IgD-negative memory B cell (primary cell): Measurements from ENCODE around the gene HOMER2. TPM values are rescaled to one million over a fixed set of nuclear protein-coding genes. Genes with fewer than 3 reads are reported as not detected.
"Not testable (repeated sequence)": the region's sequence is repeated elsewhere in the genome, so short reads cannot be mapped to it uniquely, and the experiment has no call there.

ENCODE experiments used
- H3K27ac Mint-ChIP-seq, 3 donors: one replicate each; pipeline ENCODE4 v1.8.0; 2020 to 2022; ENCODE audit warnings: mild to moderate bottlenecking in 3 of 3, mixed read lengths in 3 of 3, moderate library complexity in 1 of 3
- H3K27me3 Mint-ChIP-seq: one replicate; pipeline ENCODE4 v1.8.0; 2021; ENCODE audit warnings: mixed read lengths
- H3K36me3 Mint-ChIP-seq: one replicate; pipeline ENCODE4 v1.8.0; 2020; ENCODE audit warnings: mild to moderate bottlenecking, mixed read lengths
- H3K4me1 Mint-ChIP-seq, 3 donors: one replicate each; pipeline ENCODE4 v1.8.0; 2020 to 2022; ENCODE audit warnings: mixed read lengths in 3 of 3, mild to moderate bottlenecking in 1 of 3
- H3K4me3 Mint-ChIP-seq, 4 donors: one replicate each; pipeline ENCODE4 v1.8.0; 2020 to 2022; ENCODE audit warnings: mild to moderate bottlenecking in 4 of 4, mixed read lengths in 4 of 4, moderate library complexity in 3 of 4
- H3K9me3 Mint-ChIP-seq, 3 donors: one replicate each; pipeline ENCODE4 v1.8.0; 2020 to 2021; ENCODE audit warnings: mixed read lengths in 3 of 3, mild to moderate bottlenecking in 1 of 3
- polyA plus RNA-seq: library from polyadenylated mRNA; unstranded; fragments of 300-500 nt; fragmentation: Illumina TruSeq; gene quantifications from one replicate; pipeline ENCODE4 v1.2.3, GENCODE V29; 2021

HOMER2 gene
- polyA plus RNA-seq, 1 donor from 2014 or later, result 2.7 TPM

DNA sequence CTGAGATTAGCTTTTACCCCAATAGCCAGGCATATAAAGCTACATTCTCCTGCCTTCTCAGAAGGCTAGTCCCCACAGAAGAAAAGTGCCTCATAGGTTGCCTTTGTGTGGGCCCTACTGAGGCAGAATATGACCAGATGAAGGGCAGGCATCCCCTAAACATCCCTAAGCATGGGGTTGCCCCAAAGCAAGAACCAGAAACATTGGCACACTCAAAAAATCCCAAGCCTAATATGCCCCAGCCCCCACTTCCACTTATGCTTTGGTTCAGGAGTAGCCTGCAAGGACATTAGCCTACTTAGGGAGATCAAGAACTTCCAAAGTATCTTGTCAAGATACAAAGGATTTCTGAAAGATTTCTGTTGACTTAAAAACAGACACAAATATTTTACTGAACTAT is 113.4 kb downstream of the HOMER2 start:
- no peak overlapping the region for H3K4me3 Mint-ChIP-seq
- H3K36me3 Mint-ChIP-seq, result peaks cover 12% of the 10 kb centered on the region
- H3K27ac Mint-ChIP-seq, result no peak overlapping the region
- H3K9me3 Mint-ChIP-seq, result peaks cover 0 to 3% (median 0%) of the 10 kb centered on the region in 3 donors
- H3K27me3 Mint-ChIP-seq, result no peaks in the 10 kb centered on the region
- peaks cover 3 to 13% (median 7%) of the 10 kb centered on the region in 3 donors for H3K4me1 Mint-ChIP-seq

GRCh38 chr15:82838096-82838735 is 114.3 kb downstream of the HOMER2 start:
- no peak overlapping the region for H3K4me3 Mint-ChIP-seq
- H3K36me3 Mint-ChIP-seq, result peaks cover 13% of the 10 kb centered on the region
- peaks cover 2 to 7% (median 3%) of the 10 kb centered on the region in 3 donors for H3K4me1 Mint-ChIP-seq
- no peaks in the 10 kb centered on the region for H3K27me3 Mint-ChIP-seq
- no peak overlapping the region for H3K27ac Mint-ChIP-seq
- peaks cover 0 to 3% (median 0%) of the 10 kb centered on the region in 3 donors for H3K9me3 Mint-ChIP-seq

- no peak overlapping the region for H3K4me3 Mint-ChIP-seq
- no peak overlapping the region for H3K27ac Mint-ChIP-seq
- peaks cover 0 to 3% (median 0%) of the 10 kb centered on the region in 3 donors for H3K9me3 Mint-ChIP-seq
- peaks cover 0 to 5% (median 2%) of the 10 kb centered on the region in 3 donors for H3K4me1 Mint-ChIP-seq
- peaks cover 13% of the 10 kb centered on the region for H3K36me3 Mint-ChIP-seq
- H3K27me3 Mint-ChIP-seq, result no peaks in the 10 kb centered on the region
These were observed 117.1 kb downstream of the HOMER2 start for GRCh38 chr15:82835391-82835917.

GRCh38 chr15:82833362-82833682 is 119.2 kb downstream of the HOMER2 start:
- H3K27me3 Mint-ChIP-seq, result no peaks in the 10 kb centered on the region
- peaks cover 0 to 3% (median 0%) of the 10 kb centered on the region in 3 donors for H3K9me3 Mint-ChIP-seq
- peak overlapping the region in 2 of 3 donors; percentile 32 to 66 for H3K27ac Mint-ChIP-seq
- peaks cover 11% of the 10 kb centered on the region for H3K36me3 Mint-ChIP-seq
- H3K4me1 Mint-ChIP-seq, result peaks cover 0 to 5% (median 2%) of the 10 kb centered on the region in 3 donors
- H3K4me3 Mint-ChIP-seq, result no peak overlapping the region

- Mint-ChIP-seq H3K4me3 (no peak overlapping the region), H3K36me3 (peaks cover 9% of the 10 kb centered on the region), H3K27ac (peak overlapping the region; percentile 0 to 66 (median 32)), H3K9me3 (peaks cover 0 to 1% (median 0%) of the 10 kb centered on the region in 3 donors), H3K4me1 (peaks cover 0 to 2% (median 2%) of the 10 kb centered on the region in 3 donors), H3K27me3 (no peaks in the 10 kb centered on the region)
These were observed 119.7 kb downstream of the HOMER2 start for GRCh38 chr15:82832601-82833361.

GRCh38 chr15:82831894-82832600 is 120.5 kb downstream of the HOMER2 start:
- Mint-ChIP-seq H3K9me3 (no peaks in the 10 kb centered on the region), H3K4me3 (no peak overlapping the region), H3K27ac (peak overlapping the region in 1 of 3 donors; percentile 0), H3K36me3 (peaks cover 9% of the 10 kb centered on the region), H3K4me1 (peaks cover 0 to 2% (median 2%) of the 10 kb centered on the region in 3 donors), H3K27me3 (no peaks in the 10 kb centered on the region)

DNA sequence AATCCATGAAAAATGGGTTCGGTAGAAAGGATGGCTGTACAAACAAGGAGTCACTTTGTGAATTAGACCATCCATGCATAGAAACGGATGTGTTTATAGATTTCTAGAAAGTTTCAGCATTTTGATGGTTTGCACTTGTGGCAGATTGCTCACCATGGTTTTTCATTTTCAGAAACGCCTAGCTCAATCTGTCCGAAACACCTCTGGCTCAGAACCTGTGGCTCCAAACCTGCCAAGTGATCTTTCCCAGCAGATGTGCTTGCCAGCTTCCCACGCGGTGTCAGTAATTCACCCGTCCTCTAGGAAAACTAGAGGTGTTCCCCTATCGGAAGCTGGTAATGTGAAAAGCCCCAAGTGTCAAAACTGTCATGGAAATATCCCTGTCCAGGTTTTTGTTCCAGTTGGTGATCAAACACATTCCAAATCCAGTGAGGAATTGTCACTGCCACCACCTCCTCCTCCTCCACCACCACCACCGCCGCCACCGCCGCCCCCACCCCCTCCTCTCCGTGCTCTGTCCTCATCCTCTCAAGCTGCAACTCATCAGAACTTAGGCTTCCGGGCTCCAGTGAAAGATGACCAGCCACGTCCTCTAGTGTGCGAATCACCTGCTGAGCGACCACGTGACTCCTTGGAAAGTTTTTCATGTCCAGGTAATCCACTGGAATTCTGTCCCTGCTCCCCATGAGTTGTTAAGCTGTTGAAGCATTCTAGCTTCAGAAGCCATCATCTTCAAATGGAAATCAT is 121.9 kb downstream of the HOMER2 start:
- Mint-ChIP-seq H3K4me3 (peak overlapping the region in 1 of 4 donors; percentile 32), H3K36me3 (peaks cover 6% of the 10 kb centered on the region), H3K4me1 (peaks cover 0 to 2% (median 2%) of the 10 kb centered on the region in 3 donors)

DNA sequence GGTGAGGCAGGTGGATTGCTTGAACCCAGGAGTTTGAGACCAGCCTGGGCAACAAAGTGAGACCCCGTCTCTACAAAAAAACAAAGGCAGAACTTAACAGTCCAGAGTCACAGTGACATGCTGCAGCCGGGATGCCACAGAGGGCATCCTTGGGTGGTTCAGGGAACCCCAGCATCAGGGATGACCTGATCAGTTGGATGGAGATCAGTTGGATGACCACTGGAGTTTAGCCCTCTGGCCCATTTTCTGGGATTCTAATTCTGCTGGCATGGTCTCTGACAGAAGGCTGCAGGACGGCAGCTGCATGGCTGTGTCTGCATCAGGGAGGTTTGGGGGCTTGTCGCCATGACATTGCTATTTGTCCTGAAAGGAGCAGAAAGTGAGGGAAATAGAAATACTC is 123.3 kb downstream of the HOMER2 start:
- no peaks in the 10 kb centered on the region for H3K9me3 Mint-ChIP-seq
- H3K4me1 Mint-ChIP-seq, result peaks cover 0 to 2% (median 2%) of the 10 kb centered on the region in 3 donors
- H3K27ac Mint-ChIP-seq, result no peak overlapping the region
- no peak overlapping the region for H3K4me3 Mint-ChIP-seq
- no peaks in the 10 kb centered on the region for H3K27me3 Mint-ChIP-seq
- H3K36me3 Mint-ChIP-seq, result peaks cover 6% of the 10 kb centered on the region

More for the DNA sequence above, 121.9 kb downstream of the HOMER2 start:
- H3K27ac Mint-ChIP-seq, result no peak overlapping the region
- no peaks in the 10 kb centered on the region for H3K9me3 Mint-ChIP-seq
- H3K27me3 Mint-ChIP-seq, result no peaks in the 10 kb centered on the region

- Mint-ChIP-seq H3K4me3 (no peak overlapping the region), H3K27me3 (no peaks in the 10 kb centered on the region), H3K4me1 (peaks cover 0 to 2% (median under 1%) of the 10 kb centered on the region in 3 donors), H3K27ac (peak overlapping the region in 1 of 3 donors; percentile 50), H3K9me3 (no peaks in the 10 kb centered on the region), H3K36me3 (peaks cover 4% of the 10 kb centered on the region)
These were observed 124.4 kb downstream of the HOMER2 start for GRCh38 chr15:82828075-82828474.

- Mint-ChIP-seq H3K27ac (no peak overlapping the region), H3K4me1 (peaks cover 0 to 4% (median 1%) of the 10 kb centered on the region in 3 donors), H3K9me3 (no peaks in the 10 kb centered on the region), H3K27me3 (no peaks in the 10 kb centered on the region), H3K4me3 (no peak overlapping the region), H3K36me3 (peaks cover 4% of the 10 kb centered on the region)
These were observed 129.5 kb downstream of the HOMER2 start for GRCh38 chr15:82823049-82823448.

- H3K4me3 Mint-ChIP-seq, H3K36me3 Mint-ChIP-seq, H3K9me3 Mint-ChIP-seq, H3K27ac Mint-ChIP-seq, H3K27me3 Mint-ChIP-seq, H3K4me1 Mint-ChIP-seq: not testable (repeated sequence)
These were observed 130.7 kb downstream of the HOMER2 start for GRCh38 chr15:82821851-82822250.

DNA sequence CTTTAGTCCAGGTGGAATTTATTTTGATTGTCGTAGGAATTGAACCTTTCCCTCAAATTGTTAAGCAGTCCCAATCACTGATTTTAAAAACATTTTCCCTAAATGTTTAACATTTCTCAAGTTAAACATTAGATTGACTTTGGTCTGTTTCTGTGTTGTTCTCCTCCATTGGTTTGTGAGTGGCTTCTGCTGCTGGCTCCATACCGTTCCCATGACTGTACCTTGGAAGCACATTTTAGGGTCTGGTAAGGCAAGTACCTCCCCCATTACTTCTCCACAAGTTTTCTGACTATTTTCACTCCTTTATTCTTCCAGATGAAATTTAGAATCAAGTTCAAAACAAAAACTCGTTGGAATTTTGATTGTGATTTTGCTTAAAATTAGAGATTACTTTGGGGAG is 131.1 kb downstream of the HOMER2 start:
- not testable (repeated sequence) for H3K9me3 Mint-ChIP-seq, H3K27ac Mint-ChIP-seq, H3K27me3 Mint-ChIP-seq, H3K4me3 Mint-ChIP-seq, H3K36me3 Mint-ChIP-seq, H3K4me1 Mint-ChIP-seq

GRCh38 chr15:82820128-82820527 is 132.4 kb downstream of the HOMER2 start:
- no peak overlapping the region for H3K27ac Mint-ChIP-seq
- no peaks in the 10 kb centered on the region for H3K9me3 Mint-ChIP-seq

DNA sequence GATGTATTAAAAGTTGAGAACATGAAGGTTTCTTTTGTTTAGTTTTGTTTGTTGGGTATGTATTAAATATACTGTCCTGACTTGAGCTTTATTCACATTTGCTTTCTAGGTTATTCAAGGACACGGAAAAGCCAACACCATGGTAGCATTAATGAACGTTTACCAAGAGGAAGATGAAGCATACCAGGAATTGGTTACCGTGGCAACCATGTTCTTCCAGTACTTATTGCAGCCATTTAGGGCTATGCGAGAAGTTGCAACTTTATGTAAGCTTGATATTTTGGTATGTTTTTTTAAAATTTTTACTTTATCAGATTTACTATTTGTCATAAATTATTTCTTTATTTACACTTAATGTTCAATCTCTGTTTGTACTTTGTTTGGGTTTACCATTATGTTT is 139.5 kb downstream of the HOMER2 start:
- H3K4me3 Mint-ChIP-seq, result peak overlapping the region in 1 of 4 donors; percentile 27

More at GRCh38 chr15:82820128-82820527, 132.4 kb downstream of the HOMER2 start:
- H3K27me3 Mint-ChIP-seq, result no peaks in the 10 kb centered on the region
- peaks cover 2 to 4% (median 4%) of the 10 kb centered on the region in 3 donors for H3K4me1 Mint-ChIP-seq
- H3K36me3 Mint-ChIP-seq, result peaks cover 5% of the 10 kb centered on the region
- no peak overlapping the region for H3K4me3 Mint-ChIP-seq

More for the DNA sequence above, 139.5 kb downstream of the HOMER2 start:
- Mint-ChIP-seq H3K4me1 (peaks cover 25 to 37% (median 34%) of the 10 kb centered on the region in 3 donors), H3K36me3 (peaks cover 3% of the 10 kb centered on the region), H3K27me3 (no peaks in the 10 kb centered on the region), H3K9me3 (no peaks in the 10 kb centered on the region), H3K27ac (peak overlapping the region in 1 of 3 donors; percentile 59)
